Choroid plexus epithelial cell (primary cell): ENCODE measurements around the gene ILRUN.

Source experiments
- DNase-seq: peaks from one replicate; pipeline ENCODE4 v3.0.0-alpha.2; 2010; ENCODE audit warnings: low read depth
- H3K4me3 ChIP-seq: 2 replicates; pipeline ENCODE4 v1.5.1; 2011; ENCODE audit warnings: low read depth, mild to moderate bottlenecking, control low read depth, low read length, moderate library complexity
- CTCF ChIP-seq: conservative IDR thresholded peaks from 2 replicates; pipeline ENCODE4 v1.5.1; 2011; ENCODE audit warnings: low read depth, mild to moderate bottlenecking, control low read depth, inconsistent platforms, low read length, moderate library complexity

ILRUN gene

GRCh38 chr6:34696189-34696738 is 303 bp downstream of the ILRUN start:
- peak; percentile 41 for DNase-seq
- TF ChIP-seq CTCF = no peak
- H3K4me3 ChIP-seq = peak overlapping the region; percentile 95

GRCh38 chr6:34695729-34696188 is 808 bp downstream of the ILRUN start:
- peak overlapping the region; percentile 95 for H3K4me3 ChIP-seq
- TF ChIP-seq CTCF = no peak
- DNase-seq = no peak

- DNase-seq = no peak
- no peak for TF ChIP-seq CTCF
- no peak overlapping the region for H3K4me3 ChIP-seq
These were observed 4.3 kb downstream of the ILRUN start for GRCh38 chr6:34692280-34692679.

- no peak for DNase-seq
- no peak for TF ChIP-seq CTCF
- H3K4me3 ChIP-seq = no peak overlapping the region
These were observed 6.8 kb downstream of the ILRUN start for GRCh38 chr6:34689742-34690141.

- DNase-seq = no peak
These were observed 7.6 kb downstream of the ILRUN start for GRCh38 chr6:34688956-34689355.

GRCh38 chr6:34684919-34685318 is 11.6 kb downstream of the ILRUN start:
- H3K4me3 ChIP-seq = no peak overlapping the region
- no peak for TF ChIP-seq CTCF
- DNase-seq = no peak

More at GRCh38 chr6:34688956-34689355, 7.6 kb downstream of the ILRUN start:
- no peak for TF ChIP-seq CTCF
- no peak overlapping the region for H3K4me3 ChIP-seq

GRCh38 chr6:34684364-34684763 is 12.2 kb downstream of the ILRUN start:
- no peak for TF ChIP-seq CTCF
- DNase-seq = no peak
- no peak overlapping the region for H3K4me3 ChIP-seq
